Measurements from ENCODE around the gene DACT1.

GRCh38 chr14:58598028-58598803, 39.5 kb upstream of the DACT1 start:
- TF ChIP-seq EZH2 (IDR thresholded peaks at IDR 0.05; ENCODE audit: low read length, missing control alignments): no peak
- TF ChIP-seq, protein P1, sequence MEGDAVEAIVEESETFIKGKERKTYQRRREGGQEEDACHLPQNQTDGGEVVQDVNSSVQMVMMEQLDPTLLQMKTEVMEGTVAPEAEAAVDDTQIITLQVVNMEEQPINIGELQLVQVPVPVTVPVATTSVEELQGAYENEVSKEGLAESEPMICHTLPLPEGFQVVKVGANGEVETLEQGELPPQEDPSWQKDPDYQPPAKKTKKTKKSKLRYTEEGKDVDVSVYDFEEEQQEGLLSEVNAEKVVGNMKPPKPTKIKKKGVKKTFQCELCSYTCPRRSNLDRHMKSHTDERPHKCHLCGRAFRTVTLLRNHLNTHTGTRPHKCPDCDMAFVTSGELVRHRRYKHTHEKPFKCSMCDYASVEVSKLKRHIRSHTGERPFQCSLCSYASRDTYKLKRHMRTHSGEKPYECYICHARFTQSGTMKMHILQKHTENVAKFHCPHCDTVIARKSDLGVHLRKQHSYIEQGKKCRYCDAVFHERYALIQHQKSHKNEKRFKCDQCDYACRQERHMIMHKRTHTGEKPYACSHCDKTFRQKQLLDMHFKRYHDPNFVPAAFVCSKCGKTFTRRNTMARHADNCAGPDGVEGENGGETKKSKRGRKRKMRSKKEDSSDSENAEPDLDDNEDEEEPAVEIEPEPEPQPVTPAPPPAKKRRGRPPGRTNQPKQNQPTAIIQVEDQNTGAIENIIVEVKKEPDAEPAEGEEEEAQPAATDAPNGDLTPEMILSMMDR (conservative IDR thresholded peaks at IDR 0.05 in 1 of 2, IDR thresholded peaks at IDR 0.05 in 1 of 2; ENCODE audit: low read depth in 1 of 2, low read length in 2 of 2): no peak

Measured in fibroblast of lung (primary cell).